GM18526 (cell line): ENCODE results near the gene URGCP.

Experiments
- POLR2A ChIP-seq: IDR thresholded peaks from 3 replicates; pipeline ENCODE4 v1.6.1; 2011; ENCODE audit not compliant: insufficient read length; ENCODE audit errors: extremely low read depth

The URGCP gene, protein sequence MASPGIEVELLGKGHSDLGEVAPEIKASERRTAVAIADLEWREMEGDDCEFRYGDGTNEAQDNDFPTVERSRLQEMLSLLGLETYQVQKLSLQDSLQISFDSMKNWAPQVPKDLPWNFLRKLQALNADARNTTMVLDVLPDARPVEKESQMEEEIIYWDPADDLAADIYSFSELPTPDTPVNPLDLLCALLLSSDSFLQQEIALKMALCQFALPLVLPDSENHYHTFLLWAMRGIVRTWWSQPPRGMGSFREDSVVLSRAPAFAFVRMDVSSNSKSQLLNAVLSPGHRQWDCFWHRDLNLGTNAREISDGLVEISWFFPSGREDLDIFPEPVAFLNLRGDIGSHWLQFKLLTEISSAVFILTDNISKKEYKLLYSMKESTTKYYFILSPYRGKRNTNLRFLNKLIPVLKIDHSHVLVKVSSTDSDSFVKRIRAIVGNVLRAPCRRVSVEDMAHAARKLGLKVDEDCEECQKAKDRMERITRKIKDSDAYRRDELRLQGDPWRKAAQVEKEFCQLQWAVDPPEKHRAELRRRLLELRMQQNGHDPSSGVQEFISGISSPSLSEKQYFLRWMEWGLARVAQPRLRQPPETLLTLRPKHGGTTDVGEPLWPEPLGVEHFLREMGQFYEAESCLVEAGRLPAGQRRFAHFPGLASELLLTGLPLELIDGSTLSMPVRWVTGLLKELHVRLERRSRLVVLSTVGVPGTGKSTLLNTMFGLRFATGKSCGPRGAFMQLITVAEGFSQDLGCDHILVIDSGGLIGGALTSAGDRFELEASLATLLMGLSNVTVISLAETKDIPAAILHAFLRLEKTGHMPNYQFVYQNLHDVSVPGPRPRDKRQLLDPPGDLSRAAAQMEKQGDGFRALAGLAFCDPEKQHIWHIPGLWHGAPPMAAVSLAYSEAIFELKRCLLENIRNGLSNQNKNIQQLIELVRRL

DNA sequence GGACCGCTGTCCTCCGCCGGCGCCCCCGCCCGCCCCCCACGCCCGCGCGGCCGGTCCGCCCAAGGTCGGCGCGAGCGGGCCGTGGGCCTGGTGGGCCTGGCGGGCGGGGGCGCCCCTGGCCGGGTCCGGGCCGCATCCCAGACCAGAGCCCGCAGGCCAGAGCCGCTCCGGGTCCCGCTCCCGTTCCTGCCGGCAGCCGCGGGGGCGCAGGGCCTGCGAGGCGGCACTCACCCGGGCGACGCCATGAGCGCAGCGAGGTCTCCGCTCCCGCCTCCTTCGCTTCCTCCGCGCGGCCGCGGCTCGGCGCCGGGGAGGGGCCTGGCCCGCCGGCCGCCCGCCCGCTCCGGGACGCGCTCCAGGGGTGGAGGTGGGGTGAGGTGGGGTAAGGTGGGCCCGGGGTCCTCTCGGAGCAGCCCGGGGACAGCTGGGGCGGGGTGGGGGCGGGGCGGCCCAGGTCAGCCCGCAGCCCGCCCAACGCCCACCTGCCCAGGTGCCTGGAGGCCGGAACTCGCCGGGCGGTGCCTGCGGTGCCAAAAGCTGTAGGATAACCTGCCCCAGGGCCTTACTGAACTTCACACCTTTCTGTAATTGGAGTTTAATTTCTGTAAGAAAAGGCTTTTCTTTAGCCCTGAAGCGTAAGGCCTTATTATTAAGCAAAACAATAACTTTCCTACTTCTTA lies at the start of gene URGCP:
TSS of gene URGCP (minus strand) at position 266 of the 680 bp plus-strand sequence. CDS start at position 245, 21 bp downstream.
- peak; percentile 42 for TF ChIP-seq POLR2A

DNA sequence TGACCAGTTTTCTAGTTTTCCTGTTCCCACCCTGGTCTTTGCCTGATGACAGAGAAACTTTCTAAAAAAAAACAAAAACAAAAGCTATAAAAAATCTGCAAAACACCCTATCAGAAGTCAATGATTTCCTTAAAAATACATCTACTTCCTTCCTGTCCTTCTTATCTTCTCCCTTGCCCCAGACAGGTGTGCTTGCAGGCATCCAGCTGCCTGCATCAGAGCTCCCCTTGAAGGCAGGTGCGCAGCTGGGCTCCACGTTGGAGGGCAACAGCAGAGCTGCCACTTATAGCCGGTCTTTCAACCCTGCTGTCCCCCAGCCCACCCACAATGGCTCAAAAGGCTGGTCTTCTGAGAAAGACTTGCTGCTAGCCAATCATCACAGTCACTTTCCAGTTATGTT lies 49.6 kb upstream of the URGCP start:
- TF ChIP-seq POLR2A = no peak

DNA sequence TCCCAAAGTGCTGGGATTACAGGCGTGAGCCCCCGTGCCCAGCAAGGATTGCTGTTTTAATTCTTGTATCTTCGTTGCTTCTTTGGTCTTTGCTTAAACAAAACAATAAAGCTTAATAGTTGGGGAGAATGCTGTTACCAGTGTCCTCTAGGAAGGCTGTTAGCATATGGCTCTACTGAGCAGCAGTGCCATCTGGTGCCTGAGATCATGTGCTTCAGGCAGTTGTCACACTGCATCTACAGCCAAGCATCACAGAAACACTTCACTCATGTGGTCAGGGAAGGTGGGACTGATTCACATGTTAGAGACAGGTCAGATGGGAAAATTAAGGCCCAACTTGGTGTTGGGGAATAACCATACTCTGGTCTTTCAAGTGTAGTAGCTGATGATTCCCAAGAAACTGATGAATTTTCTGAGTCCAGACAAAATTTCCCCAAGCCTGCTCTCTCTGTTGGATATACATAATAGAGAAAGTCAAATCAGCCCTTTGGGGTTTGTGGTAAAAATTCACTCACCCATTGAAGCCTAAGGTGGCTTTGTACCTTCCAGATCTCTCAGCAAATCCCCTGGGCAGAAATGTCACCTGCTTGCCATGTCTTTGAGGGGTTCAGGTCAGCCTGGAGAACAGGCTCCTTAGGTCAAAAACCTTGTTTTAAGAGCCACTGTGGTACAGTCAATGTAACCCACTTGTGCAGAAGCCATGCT lies 48.3 kb upstream of the URGCP start:
- TF ChIP-seq POLR2A = no peak

DNA sequence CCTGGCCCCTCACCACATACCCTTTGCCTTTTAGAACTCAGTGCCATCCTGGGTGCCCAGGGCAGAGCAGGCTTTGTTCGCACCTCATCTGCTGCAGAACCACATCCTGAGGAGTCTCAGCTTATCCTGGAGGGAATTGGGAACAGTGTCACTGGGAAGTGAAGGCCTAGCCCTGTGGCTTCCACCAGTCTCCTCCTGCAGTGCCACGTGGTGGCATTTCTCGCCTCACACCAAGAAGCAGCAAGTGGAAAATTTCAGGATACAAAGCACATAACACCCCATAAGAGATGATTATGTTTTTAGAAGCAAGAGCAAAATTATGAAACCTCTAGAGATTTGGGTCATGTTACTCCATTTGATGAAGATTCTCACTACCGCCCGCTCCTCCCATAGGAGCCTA lies 46.7 kb upstream of the URGCP start:
- TF ChIP-seq POLR2A = no peak

DNA sequence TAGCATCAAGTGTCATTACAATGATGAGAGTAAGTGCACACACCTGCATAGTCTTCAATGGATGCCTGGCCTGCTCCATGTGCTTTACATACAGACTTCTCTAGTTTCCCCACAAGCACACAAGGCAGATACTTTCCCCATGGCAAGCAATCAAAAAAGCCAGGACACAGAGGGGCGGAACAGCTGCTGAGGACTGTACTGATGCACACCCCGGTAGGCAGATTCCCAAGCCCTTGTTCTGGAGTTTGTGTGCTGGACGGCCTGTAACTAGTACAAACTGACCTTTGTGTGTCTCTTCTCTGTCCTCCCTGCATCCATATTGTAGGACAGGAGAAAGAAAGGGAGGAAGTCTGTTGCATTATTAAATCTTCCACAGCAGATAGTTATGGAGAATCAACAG lies 45.6 kb upstream of the URGCP start:
- TF ChIP-seq POLR2A = no peak

DNA sequence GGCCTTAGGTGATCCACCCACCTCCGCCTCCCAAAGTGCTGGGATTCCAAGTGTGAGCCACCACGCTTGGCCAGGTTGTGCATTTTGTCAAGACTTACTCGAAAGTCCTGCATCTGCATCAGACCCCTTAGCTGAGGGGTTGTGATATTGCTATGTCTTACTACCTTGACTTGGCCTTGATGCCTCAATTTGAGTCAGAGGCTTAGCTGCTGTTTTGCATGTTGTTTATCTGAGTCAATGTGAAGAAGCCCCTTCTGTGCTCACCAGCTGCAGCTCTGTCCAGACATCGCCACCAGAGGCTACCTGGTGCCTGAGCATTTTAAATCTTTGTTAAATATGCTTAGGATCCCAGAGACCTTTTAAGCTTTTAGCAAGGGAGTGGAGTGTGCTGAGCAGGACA lies 37.9 kb upstream of the URGCP start:
- no peak for TF ChIP-seq POLR2A

DNA sequence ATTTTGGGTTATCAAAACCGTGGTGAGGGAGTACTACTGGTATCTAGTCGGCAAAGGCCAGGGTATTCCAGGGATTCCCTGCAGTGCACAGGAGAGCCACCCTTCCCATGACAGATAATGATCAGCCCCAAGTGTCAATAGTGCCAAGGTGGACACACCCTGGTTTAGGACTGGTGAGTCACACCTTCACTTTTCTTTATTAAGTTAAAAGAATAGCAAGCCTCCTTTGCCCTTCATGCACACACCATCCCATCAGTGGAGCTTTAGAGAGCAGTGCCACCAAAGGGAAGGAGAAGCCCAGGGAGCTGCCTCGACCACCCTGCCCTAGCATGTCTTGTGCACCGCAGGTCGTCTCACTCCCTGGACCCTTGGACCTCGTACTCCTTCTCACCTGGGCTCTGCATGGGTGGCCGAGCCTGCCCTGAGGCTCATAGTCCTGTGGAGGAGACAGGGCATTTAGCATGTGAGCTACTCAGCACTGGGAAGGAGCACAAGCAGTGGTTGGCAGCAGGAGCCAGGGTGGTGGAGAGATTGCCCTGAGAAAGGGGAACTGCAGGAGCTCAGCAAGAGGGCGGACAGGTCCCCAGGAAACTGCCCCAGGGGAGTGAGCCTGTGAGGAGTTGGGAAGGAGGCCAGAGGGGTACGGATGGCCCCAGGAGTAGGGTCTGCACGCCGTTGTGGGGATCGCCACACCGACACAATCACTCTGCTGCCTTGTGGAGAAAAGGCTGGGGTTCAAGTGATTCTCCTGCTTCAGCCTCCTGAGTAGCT lies 37.2 kb upstream of the URGCP start:
- TF ChIP-seq POLR2A = no peak

DNA sequence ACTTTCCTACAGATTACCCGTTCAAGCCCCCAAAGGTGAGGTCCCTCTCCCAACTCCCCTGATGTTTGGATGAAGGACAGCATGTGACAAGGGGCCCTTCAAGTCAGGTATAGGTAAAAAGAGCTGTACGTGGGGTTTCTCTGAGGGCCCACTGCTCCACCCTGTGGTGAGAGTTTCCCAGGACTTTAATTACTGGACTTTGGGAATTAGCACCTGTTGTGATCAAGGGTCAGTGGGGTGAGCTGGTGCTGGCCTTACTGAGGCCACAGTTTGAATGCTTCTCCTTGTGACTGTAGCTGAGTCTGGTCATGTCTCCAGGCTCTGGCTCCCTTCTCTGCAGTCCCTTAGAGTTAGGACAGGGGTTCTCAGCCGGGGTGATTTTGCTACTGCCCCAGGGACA lies 36.6 kb upstream of the URGCP start:
- TF ChIP-seq POLR2A = no peak

DNA sequence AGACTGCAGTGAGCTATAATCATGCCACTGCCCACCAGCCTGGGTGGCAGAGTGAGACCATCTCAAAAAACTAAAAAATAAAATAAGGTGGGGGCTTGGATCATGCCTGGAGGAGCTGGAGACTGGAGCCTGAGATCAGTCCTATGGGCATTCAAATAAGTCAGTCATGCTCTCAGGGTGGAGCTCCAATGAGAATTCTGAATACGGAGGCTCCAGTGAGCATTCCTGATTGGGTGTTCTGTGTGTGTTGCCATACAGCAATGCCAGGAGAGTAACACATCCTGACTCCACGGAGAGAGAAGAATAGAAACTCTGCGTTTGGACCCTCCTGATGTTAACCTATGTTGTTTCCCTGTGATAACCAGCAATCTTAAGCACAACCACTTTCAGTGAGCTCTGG lies 35.9 kb upstream of the URGCP start:
- TF ChIP-seq POLR2A = no peak

DNA sequence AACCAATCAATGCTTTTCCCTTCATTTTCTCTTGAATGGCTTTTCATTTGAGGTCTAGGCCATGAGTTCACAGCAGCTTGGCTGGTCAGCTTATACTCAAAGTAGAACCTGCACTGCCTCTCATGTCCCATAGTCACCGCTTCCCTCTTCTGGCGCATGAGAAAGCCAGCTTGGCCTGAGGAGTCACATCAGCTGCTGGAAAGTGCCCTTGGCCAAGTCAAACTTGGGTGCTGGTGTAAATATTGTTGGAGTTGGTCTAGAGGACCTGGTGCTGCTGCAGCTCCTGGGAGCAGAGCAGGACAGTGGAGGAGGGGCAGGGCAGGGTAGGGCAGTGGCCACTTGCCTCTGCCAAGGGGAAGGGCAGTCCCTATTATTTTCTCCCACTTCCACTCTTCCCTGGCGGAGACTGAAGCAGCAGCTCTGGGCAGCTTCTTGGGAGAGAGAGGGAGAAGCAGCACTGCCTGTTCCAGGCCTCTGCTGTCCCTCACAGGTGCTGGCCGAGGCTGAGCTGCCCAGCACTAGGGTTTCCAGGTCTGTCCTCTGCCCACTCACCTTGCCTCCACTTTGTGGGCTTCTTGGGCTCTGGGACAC lies 32.6 kb upstream of the URGCP start:
- no peak for TF ChIP-seq POLR2A

DNA sequence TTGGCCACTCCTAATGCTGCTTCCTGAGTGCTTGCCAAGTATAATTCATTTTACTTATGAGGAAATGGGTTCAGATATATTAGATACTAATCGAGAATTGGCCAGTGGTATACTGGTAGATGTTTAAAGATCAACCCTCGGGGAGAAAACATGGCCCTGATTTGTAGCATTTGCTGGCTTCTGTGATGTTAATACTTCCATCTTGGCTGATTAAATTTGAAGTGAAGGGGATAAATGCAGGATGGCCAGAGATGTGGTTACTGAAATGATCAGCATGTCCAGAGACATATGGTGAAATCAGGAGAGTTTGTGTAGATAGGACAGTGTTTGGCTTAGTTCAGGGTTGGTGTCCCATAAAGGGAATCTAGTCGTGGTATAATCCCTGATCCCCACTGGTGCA lies 31.0 kb upstream of the URGCP start:
- no peak for TF ChIP-seq POLR2A

DNA sequence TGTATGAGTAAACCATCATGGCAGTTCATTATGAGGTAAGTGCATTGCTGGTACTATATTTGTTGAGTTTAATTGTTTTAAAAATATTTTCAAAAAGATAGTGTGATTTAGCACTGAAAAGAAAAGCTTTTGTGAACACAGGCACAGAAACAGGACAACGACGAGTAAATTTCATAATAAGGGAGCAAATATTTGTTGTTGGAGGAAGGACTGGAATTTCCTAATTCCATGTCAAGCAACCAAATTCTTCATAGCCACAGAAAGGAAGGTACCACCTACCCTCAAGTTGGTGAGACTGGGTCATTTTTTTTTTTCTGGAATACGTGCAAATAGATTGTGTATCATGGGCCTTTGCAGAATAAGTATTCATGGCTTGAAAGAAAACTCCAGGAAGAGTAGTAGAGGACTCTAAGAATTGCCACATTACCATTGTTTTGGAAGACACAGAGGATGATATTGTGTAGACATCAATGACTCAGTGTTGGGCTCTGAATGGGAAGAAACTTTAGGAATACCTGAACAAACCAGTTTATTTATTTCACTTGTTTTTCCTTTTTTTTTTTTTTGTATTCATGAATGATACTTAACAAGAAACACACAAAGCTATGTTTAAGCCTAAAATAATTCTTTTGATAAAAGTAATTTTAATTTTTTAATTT lies 27.6 kb upstream of the URGCP start:
- TF ChIP-seq POLR2A = no peak

DNA sequence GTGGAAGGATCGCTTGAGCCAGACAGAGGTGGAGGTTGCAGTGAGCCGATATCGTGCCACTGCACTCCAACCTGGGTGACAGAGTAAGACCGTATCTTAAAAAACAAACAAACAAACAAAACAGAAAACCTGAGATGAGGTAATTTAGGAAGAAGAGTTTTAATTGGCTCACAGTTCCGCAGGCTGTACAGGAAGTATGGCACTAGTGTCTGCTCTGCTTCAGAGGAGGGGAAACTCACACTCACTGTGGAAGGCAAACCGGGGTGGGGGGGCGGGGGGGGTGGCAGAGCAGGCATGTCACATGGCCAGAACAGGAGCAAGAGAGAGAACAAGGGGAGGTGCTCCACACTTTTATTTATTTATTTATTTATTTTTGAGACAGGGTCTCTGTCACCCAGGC lies 24.9 kb upstream of the URGCP start:
- TF ChIP-seq POLR2A = no peak
